ENCODE results near the gene TRIM75.
"Not testable (repeated sequence)": the region's sequence is repeated elsewhere in the genome, so short reads cannot be mapped to it uniquely, and the experiment has no call there.

TRIM75 gene

DNA sequence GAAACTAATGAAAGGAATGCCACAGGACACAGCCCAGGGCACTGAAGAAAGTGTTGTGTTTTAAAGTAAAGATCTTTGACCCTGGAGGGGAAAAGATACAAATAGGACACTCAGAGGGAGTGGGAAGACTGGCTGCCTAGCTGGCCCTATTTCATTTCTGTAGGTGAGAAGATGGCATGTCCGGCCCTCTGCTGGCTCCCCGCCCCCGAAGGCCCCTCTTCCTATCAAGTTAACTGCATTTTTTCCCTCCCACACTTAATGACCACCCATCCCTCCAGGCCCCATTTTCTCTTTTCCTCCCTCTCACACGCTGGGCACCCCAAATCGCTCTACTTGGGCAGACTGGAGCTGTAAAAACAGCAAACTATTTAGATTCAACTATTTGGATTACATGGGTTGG lies 5.5 kb upstream of the TRIM75 start:
- TF ChIP-seq, protein P1, sequence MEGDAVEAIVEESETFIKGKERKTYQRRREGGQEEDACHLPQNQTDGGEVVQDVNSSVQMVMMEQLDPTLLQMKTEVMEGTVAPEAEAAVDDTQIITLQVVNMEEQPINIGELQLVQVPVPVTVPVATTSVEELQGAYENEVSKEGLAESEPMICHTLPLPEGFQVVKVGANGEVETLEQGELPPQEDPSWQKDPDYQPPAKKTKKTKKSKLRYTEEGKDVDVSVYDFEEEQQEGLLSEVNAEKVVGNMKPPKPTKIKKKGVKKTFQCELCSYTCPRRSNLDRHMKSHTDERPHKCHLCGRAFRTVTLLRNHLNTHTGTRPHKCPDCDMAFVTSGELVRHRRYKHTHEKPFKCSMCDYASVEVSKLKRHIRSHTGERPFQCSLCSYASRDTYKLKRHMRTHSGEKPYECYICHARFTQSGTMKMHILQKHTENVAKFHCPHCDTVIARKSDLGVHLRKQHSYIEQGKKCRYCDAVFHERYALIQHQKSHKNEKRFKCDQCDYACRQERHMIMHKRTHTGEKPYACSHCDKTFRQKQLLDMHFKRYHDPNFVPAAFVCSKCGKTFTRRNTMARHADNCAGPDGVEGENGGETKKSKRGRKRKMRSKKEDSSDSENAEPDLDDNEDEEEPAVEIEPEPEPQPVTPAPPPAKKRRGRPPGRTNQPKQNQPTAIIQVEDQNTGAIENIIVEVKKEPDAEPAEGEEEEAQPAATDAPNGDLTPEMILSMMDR (IDR thresholded peaks at IDR 0.05; ENCODE audit: low read depth, low read length, missing control alignments) = no peak

DNA sequence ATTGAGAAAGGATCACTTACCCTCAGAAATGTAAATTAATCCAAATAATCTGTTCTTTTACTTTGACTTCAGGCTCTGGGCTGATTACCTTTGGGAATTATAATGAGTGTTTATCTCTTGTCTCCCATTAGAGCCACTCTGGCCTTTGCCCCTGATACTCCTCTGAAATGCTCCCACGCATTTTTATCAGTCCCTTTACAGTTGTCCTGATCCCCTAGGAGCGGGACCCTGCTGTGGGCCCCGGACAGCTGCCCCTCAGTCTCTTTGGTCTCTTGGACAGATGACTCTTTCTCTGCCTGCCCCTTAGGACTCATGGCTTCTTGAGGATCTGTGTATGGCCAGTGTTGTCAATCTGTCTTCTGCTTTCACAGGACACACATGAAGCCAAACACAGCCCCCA lies 1.0 kb upstream of the TRIM75 start:
- no peak for DNase-seq (ENCODE audit: extremely low read depth, low read depth)
- TF ChIP-seq, protein P1 (IDR thresholded peaks at IDR 0.05; ENCODE audit: low read depth, low read length, missing control alignments) = no peak
- no peak overlapping the region for H3K4me3 ChIP-seq (replicated peaks; ENCODE audit: low read depth, low read length)

More for the DNA sequence above, 5.5 kb upstream of the TRIM75 start:
- H3K4me3 ChIP-seq (replicated peaks; ENCODE audit: low read depth, low read length) = no peak overlapping the region
- no peak for DNase-seq (ENCODE audit: extremely low read depth, low read depth)

DNA sequence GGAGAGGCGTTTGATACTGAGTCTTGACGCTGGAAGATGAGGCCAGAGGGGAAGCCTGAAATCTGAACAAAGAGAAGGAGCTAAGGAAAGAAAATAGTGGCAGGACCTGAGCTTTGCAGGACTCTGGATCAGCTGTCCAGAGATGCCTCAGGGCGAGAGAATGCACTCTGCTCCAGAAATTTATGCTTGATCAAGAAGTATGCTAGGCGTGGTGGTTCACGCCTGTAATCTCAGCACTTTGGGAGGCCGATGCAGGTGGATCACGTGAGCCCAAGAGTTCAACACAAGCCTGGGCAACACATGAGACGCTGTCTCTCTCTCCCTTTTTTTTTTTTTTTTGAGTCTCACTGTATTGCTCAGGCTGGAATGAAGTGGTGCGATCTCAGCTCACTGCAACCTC lies 1.9 kb downstream of the TRIM75 start:
- TF ChIP-seq, protein P1 (IDR thresholded peaks at IDR 0.05; ENCODE audit: low read depth, low read length, missing control alignments) = no peak
- no peak for DNase-seq (ENCODE audit: extremely low read depth, low read depth)

DNA sequence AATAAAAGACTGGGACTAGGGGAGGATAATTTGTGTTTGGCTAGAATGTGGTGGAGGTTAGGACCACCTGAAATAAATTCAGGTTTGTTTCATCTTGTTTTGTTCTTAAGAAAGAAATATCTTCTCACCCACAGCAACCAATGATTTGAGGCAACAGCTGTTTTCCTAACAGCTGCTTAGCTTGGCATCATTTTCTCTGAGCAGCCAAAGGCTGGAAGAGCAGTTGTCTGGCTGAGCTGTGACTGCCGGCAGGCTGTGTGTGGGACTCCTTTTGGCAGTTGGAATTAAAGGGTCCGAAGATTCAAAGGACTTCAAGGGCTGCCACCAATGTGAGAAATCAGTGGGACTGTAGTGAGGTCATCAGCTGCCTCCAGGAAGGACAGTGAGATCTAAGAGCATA lies 5.0 kb downstream of the TRIM75 start:
- H3K4me3 ChIP-seq (replicated peaks; ENCODE audit: low read depth, low read length) = no peak overlapping the region
- no peak for DNase-seq (ENCODE audit: extremely low read depth, low read depth)
- TF ChIP-seq, protein P1 (IDR thresholded peaks at IDR 0.05; ENCODE audit: low read depth, low read length, missing control alignments) = no peak

More for the DNA sequence above, 1.9 kb downstream of the TRIM75 start:
- H3K4me3 ChIP-seq (replicated peaks; ENCODE audit: low read depth, low read length) = no peak overlapping the region

DNA sequence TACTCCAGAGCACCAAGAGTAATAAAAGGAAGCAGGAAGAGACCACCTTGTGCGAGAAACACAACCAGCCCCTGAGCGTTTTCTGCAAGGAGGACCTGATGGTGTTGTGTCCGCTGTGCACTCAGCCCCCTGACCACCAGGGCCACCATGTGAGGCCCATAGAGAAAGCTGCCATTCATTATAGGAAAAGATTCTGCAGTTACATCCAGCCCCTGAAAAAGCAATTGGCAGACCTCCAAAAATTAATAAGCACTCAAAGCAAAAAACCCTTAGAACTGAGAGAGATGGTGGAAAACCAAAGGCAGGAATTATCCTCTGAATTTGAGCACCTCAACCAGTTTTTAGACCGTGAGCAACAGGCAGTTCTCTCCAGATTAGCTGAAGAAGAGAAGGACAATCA lies 5.7 kb downstream of the TRIM75 start:
- H3K4me3 ChIP-seq (replicated peaks; ENCODE audit: low read depth, low read length) = no peak overlapping the region
- TF ChIP-seq, protein P1 (IDR thresholded peaks at IDR 0.05; ENCODE audit: low read depth, low read length, missing control alignments) = no peak
- DNase-seq (ENCODE audit: extremely low read depth, low read depth) = no peak

DNA sequence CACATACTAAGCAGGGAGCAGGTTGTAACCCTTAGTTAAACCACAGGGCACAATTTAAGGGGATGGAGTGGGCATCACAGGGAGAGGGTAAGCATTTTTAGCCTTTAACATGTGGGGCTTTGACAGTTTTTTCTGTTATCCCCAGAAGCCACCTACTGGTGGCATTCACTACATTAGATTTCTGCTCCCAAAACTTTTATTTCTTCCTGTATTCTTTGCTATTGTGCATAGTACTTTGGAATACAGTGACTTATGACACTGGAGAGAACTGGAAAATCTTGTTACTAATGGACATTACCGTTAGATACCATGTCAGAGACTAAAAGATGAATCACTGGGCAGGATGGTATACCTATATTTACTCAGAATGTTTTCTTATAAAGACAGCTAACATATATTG lies 7.3 kb downstream of the TRIM75 start:
- TF ChIP-seq, protein P1 (IDR thresholded peaks at IDR 0.05; ENCODE audit: low read depth, low read length, missing control alignments) = peak; percentile 19
- no peak overlapping the region for H3K4me3 ChIP-seq (replicated peaks; ENCODE audit: low read depth, low read length)
- no peak for DNase-seq (ENCODE audit: extremely low read depth, low read depth)

DNA sequence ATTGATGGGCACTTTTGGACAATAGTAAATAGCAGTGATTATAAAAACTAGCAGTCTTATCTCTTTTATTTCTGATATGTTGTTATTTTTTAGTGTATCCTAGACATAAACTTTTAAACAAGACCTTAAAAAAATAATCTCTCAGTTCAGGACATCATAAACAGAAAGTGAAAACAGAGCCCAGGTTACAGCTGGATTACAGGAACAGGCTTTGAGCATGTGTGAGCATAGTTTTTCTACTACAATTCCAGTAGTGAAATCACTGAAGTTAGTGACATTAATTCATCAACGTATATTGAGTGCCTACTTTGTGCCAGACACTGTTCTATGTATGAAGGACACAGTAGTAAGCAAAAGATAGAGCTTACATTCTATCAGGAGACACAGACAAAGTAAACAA lies 16.9 kb downstream of the TRIM75 start:
- no peak overlapping the region for H3K4me3 ChIP-seq (replicated peaks; ENCODE audit: low read depth, low read length)
- TF ChIP-seq, protein P1 (IDR thresholded peaks at IDR 0.05; ENCODE audit: low read depth, low read length, missing control alignments) = no peak
- no peak for DNase-seq (ENCODE audit: extremely low read depth, low read depth)

DNA sequence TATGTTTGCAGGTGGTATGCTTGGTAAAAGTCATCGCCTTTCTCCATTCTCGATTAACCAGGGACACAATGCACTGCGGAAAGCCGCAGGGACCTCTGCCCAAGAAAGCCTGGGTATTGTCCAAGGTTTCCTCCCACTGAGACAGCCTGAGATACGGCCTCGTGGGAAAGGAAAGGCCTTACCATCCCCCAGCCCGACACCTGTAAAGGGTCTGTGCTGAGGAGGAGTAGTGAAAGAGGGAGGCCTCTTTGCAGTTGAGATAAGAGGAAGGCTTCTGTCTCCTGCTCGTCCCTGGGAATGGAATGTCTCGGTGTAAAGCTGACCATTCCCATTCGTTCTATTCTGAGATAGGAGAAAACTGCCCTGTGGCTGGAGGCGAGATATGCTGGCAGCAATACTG lies 19.7 kb downstream of the TRIM75 start:
- H3K4me3 ChIP-seq (replicated peaks; ENCODE audit: low read depth, low read length) = not testable (repeated sequence)

More for the DNA sequence above, 19.7 kb downstream of the TRIM75 start:
- DNase-seq (ENCODE audit: extremely low read depth, low read depth) = not testable (repeated sequence)

Measured in HFF-Myc (cell line).